Osteoblast (primary cell): ENCODE results near the gene NFIB. TPM values are rescaled to one million over a fixed set of nuclear protein-coding genes. Genes with fewer than 3 reads are reported as not detected.

ENCODE experiments used
- DNase-seq: peaks from one replicate; pipeline ENCODE4 v3.0.0; 2011; ENCODE audit warnings: low spot score, mixed read lengths; ENCODE audit not compliant: insufficient read length; ENCODE audit errors: missing footprints
- H2AFZ ChIP-seq: 2 replicates; pipeline ENCODE4 v1.6.0; 2011; ENCODE audit warnings: mild to moderate bottlenecking, low read length
- H3K27ac ChIP-seq: 2 replicates; pipeline ENCODE4 v1.5.1; 2011; ENCODE audit warnings: mild to moderate bottlenecking, low read depth, low read length, moderate library complexity
- H3K27me3 ChIP-seq: 2 replicates; pipeline ENCODE4 v1.6.0; 2012; ENCODE audit warnings: mild to moderate bottlenecking, control low read depth, inconsistent platforms, low read length, moderate library complexity; ENCODE audit not compliant: insufficient read depth
- H3K36me3 ChIP-seq: 2 replicates; pipeline ENCODE4 v1.5.1; 2011; ENCODE audit warnings: mild to moderate bottlenecking, low read length, control low read depth, moderate library complexity; ENCODE audit not compliant: insufficient read depth
- H3K4me1 ChIP-seq: 2 replicates; pipeline ENCODE4 v1.5.1; 2011; ENCODE audit warnings: mild to moderate bottlenecking, low read length, control low read depth, moderate library complexity; ENCODE audit not compliant: insufficient read depth
- H3K4me2 ChIP-seq: 2 replicates; pipeline ENCODE4 v1.6.0; 2011; ENCODE audit warnings: mild to moderate bottlenecking, low read length; ENCODE audit not compliant: insufficient read depth
- H3K4me3 ChIP-seq: fragments of 200-600 bp; sonication (generic); 3 replicates; pipeline ENCODE4 v1.5.1; 2012; ENCODE audit warnings: mild to moderate bottlenecking, low read length, inconsistent platforms; ENCODE audit not compliant: insufficient read depth
- H3K79me2 ChIP-seq: 2 replicates; pipeline ENCODE4 v1.6.0; 2012; ENCODE audit warnings: mild to moderate bottlenecking, low read length, control low read depth, inconsistent platforms; ENCODE audit not compliant: insufficient read depth
- H3K9me3 ChIP-seq: 2 replicates; pipeline ENCODE4 v1.5.1; 2011; ENCODE audit warnings: low read depth, low read length, control low read depth
- H4K20me1 ChIP-seq: 2 replicates; pipeline ENCODE4 v1.6.0; 2012; ENCODE audit warnings: mild to moderate bottlenecking, low read length, control low read depth; ENCODE audit not compliant: insufficient read depth
- total RNA-seq: library from RNA; depleted of rRNA; stranded (reverse); fragments of >200 nt; gene quantifications from 2 replicates; pipeline ENCODE4 v1.2.3, GENCODE V29; 2012
- TF ChIP-seq, protein P1 (sequence below): IDR thresholded peaks from 2 replicates; pipeline ENCODE4 v1.5.1; 2011; ENCODE audit warnings: mild to moderate bottlenecking, low read depth, low read length, moderate library complexity; ENCODE audit errors: extremely low read depth

The NFIB gene
- total RNA-seq, 1 donor: 21.0 TPM

- peak; percentile 46 for DNase-seq
- Histone ChIP-seq H2AFZ (no peak overlapping the region), H4K20me1 (no peaks in the 10 kb centered on the region), H3K27ac (peak overlapping the region; percentile 47), H3K27me3 (no peaks in the 10 kb centered on the region), H3K36me3 (no peaks in the 10 kb centered on the region), H3K4me2 (peak overlapping the region; percentile 20), H3K4me3 (no peak overlapping the region), H3K79me2 (peaks cover 43% of the 10 kb centered on the region), H3K4me1 (peaks cover 59% of the 10 kb centered on the region), H3K9me3 (no peaks in the 10 kb centered on the region)
- TF ChIP-seq, protein P1, sequence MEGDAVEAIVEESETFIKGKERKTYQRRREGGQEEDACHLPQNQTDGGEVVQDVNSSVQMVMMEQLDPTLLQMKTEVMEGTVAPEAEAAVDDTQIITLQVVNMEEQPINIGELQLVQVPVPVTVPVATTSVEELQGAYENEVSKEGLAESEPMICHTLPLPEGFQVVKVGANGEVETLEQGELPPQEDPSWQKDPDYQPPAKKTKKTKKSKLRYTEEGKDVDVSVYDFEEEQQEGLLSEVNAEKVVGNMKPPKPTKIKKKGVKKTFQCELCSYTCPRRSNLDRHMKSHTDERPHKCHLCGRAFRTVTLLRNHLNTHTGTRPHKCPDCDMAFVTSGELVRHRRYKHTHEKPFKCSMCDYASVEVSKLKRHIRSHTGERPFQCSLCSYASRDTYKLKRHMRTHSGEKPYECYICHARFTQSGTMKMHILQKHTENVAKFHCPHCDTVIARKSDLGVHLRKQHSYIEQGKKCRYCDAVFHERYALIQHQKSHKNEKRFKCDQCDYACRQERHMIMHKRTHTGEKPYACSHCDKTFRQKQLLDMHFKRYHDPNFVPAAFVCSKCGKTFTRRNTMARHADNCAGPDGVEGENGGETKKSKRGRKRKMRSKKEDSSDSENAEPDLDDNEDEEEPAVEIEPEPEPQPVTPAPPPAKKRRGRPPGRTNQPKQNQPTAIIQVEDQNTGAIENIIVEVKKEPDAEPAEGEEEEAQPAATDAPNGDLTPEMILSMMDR: no peak
Measured at GRCh38 chr9:14215614-14216013, 98.3 kb downstream of the NFIB start.

DNA sequence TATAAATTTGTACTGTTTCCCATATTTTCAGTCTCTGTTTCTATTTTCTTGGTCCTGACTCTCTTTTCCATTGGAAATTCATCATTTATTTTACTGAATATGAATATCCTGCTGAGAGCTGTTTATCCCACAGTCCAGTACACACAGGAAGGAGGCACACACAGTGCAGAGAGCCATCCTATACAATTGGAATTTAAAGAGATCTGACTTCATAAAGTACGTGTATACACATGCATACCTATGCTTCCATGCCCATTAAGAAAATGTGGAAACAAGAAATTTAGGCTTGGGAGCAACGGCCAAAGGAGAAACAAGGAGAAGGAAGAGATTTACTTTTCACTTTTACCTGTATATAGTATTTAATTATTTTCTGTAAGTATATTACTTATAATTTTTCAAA is 99.2 kb downstream of the NFIB start:
- Histone ChIP-seq H3K36me3 (no peaks in the 10 kb centered on the region), H2AFZ (no peak overlapping the region), H4K20me1 (no peaks in the 10 kb centered on the region), H3K79me2 (peaks cover 35% of the 10 kb centered on the region), H3K4me3 (no peak overlapping the region), H3K4me2 (no peak overlapping the region), H3K4me1 (peaks cover 50% of the 10 kb centered on the region), H3K27me3 (no peaks in the 10 kb centered on the region), H3K27ac (no peak overlapping the region), H3K9me3 (no peaks in the 10 kb centered on the region)
- no peak for DNase-seq
- TF ChIP-seq, protein P1: no peak

DNA sequence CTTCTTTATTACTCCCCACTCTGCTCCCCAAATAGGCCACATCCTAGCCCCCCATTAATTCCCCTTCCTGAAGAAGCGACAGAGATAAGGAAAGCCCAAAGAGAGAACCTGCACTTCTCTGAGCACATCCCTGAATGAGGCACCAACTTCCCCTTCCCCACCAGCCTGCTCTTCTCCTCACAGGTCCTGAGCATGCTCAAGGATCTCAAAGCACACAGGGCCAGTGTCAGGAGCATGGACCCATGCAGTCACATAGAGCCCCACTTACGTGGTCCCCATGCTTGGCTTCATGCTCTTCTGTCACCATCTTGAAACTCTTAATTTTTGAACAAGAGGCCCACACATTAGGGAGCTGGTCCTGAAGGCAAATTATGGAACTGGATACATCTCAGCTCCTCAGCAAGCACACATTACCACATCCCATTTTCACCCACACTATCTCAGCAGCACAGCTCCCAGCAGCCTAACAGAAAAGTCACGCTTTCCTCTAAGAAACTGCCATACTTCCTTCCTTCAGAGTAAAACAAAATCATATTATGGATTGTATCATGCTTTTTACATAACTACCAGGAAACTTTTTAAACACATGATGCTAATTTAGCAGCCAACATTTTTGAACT is 99.8 kb downstream of the NFIB start:
- no peak overlapping the region for H3K27ac ChIP-seq
- H4K20me1 ChIP-seq: no peaks in the 10 kb centered on the region
- DNase-seq: no peak
- H3K36me3 ChIP-seq: no peaks in the 10 kb centered on the region
- no peak overlapping the region for H2AFZ ChIP-seq
- H3K4me3 ChIP-seq: no peak overlapping the region
- peaks cover 45% of the 10 kb centered on the region for H3K4me1 ChIP-seq
- no peak overlapping the region for H3K4me2 ChIP-seq
- H3K27me3 ChIP-seq: no peaks in the 10 kb centered on the region
- H3K79me2 ChIP-seq: peaks cover 39% of the 10 kb centered on the region
- H3K9me3 ChIP-seq: no peaks in the 10 kb centered on the region
- TF ChIP-seq, protein P1: no peak

DNA sequence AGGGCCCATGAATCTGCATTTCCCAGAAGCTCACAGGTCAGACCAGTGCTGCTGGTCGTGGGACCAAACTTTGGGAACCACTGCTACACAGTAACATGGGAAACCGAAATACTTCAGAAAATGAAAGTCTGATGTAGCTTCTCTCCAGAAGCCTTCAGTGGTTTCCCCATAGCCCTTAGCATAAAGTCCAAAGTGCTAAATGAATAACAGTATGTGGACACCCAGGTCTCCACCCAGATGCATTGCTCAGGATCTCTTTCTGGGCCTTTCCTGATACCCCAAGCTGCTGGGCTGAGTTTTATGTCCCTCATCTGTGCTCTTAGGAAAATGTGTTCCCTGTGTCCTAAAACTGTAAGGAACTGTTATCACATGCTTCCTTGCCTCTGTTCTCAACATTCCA is 100.4 kb downstream of the NFIB start:
- Histone ChIP-seq H2AFZ (no peak overlapping the region), H3K27me3 (no peaks in the 10 kb centered on the region), H3K4me2 (no peak overlapping the region), H4K20me1 (no peaks in the 10 kb centered on the region), H3K27ac (no peak overlapping the region), H3K9me3 (no peaks in the 10 kb centered on the region), H3K36me3 (no peaks in the 10 kb centered on the region), H3K4me3 (no peak overlapping the region), H3K79me2 (peaks cover 37% of the 10 kb centered on the region), H3K4me1 (peaks cover 44% of the 10 kb centered on the region)
- DNase-seq: no peak
- TF ChIP-seq, protein P1: no peak
